AG20443 (cell line): ENCODE data around the gene FAM193B.
"Not testable (repeated sequence)": the region's sequence is repeated elsewhere in the genome, so short reads cannot be mapped to it uniquely, and the experiment has no call there.

Experiments
- DNase-seq: peaks from one replicate; pipeline ENCODE4 v3.0.0; 2012; ENCODE audit warnings: low spot score, mixed read lengths

FAM193B gene

GRCh38 chr5:177537389-177538361, 16.7 kb downstream of the FAM193B start:
- DNase-seq, result peak; percentile 87

GRCh38 chr5:177536386-177536785, 18.0 kb downstream of the FAM193B start:
- no peak for DNase-seq

GRCh38 chr5:177535125-177535524, 19.2 kb downstream of the FAM193B start:
- DNase-seq, result no peak

GRCh38 chr5:177534433-177534832, 19.9 kb downstream of the FAM193B start:
- not testable (repeated sequence) for DNase-seq

- DNase-seq, result no peak
Measured at GRCh38 chr5:177531209-177531940, 23.0 kb downstream of the FAM193B start.

GRCh38 chr5:177530638-177531037, 23.7 kb downstream of the FAM193B start:
- DNase-seq, result no peak

- DNase-seq, result no peak
Measured at GRCh38 chr5:177529247-177530203, 24.8 kb downstream of the FAM193B start.

GRCh38 chr5:177528631-177529030, 25.7 kb downstream of the FAM193B start:
- DNase-seq, result no peak

- DNase-seq, result no peak
Measured at GRCh38 chr5:177527595-177527994, 26.8 kb downstream of the FAM193B start.

GRCh38 chr5:177526791-177527190, 27.6 kb downstream of the FAM193B start:
- no peak for DNase-seq

GRCh38 chr5:177526191-177526590, 28.2 kb downstream of the FAM193B start:
- no peak for DNase-seq

GRCh38 chr5:177524941-177525655, 29.3 kb downstream of the FAM193B start:
- DNase-seq, result no peak

GRCh38 chr5:177524539-177524900, 29.8 kb downstream of the FAM193B start:
- DNase-seq, result no peak

- no peak for DNase-seq
Measured at GRCh38 chr5:177523711-177524538, 30.4 kb downstream of the FAM193B start.

- no peak for DNase-seq
Measured at GRCh38 chr5:177520916-177521513, 33.3 kb downstream of the FAM193B start.

GRCh38 chr5:177520271-177520670, 34.1 kb downstream of the FAM193B start:
- no peak for DNase-seq

- DNase-seq, result no peak
Measured at GRCh38 chr5:177519463-177520235, 34.7 kb downstream of the FAM193B start.

- DNase-seq, result peak; percentile 98
Measured at GRCh38 chr5:177516601-177517568, 37.5 kb downstream of the FAM193B start, which contains the start of gene DDX41. DDX41 (minus strand) TSS chr5:177516961; CDS start chr5:177516945, 16 bp downstream.
